Cortex of kidney (tissue), 1 donor: ENCODE data around the gene IGFBP3.

ENCODE experiments used
- DNase-seq: peaks from one replicate; lab custom pipeline; 2025; lab: John Stamatoyannopoulos, UW

The IGFBP3 gene

GRCh38 chr7:45922810-45923209 lies 1.7 kb upstream of the IGFBP3 start:
- DNase-seq = no peak

GRCh38 chr7:45921699-45922519 lies 837 bp upstream of the IGFBP3 start:
- no peak for DNase-seq

DNA sequence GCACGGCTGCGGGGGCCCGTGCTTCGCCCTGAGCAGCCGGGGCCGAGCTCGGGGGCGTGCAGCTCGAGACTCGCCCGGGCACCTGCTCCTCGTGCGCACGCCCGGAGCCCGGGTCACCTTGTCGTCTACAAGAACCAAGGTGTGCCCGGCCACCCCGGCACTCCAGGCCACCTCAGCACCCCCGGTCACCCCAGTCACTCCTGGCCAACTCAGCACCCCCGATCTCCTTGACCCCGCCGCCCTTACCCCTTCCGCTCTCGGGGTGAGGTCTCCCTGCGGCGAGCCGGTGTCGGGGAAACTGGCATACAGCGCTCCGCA lies 268 bp upstream of the IGFBP3 start:
- DNase-seq = no peak

DNA sequence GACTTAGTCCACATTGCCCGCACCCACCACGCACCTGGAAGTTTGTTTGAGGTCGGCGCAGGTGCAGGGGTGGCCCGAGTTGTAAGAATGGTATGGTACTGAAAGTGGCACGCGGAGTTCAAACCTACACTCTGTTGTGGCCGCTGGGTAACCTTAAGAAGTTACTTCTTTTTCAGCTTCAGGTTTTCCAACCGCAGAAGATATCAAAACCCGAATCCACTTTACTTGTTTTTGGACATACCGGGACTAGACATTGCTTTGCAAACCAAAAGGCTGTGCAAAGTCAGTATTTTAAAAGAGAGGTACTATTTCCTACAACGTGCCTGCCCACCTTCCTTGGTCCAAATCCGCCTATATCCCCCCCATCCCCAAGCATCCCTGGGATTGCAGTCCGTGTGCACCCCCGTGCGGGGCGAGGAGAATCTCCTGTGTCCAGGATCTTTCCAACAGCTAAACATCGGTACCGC lies 1.0 kb downstream of the IGFBP3 start:
- DNase-seq = no peak

DNA sequence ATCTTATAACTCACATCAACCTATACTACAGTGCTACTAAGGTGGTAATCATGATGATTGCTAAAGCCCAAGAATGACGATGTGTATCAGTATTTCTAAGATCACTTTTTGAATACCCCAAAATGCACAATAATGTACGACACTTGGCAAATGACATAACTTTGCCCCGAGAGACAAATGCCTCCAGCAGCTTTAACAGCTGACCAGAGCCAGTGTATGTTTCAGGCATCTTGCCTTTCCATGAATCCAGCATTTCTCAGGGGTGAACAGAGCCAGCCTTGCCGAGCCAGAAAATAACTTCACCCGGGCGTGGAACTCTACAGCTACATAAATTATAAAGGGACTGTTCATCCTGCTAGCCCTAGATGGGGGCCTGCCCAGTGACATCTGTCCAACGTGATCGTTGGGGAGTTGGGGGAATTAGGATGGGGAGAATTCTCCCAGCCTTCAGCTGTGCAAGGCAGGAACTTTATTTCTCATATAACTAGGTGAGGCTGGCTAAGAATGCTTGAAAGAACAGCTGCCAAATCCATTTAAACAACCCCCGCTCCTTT lies 1.8 kb downstream of the IGFBP3 start:
- no peak for DNase-seq

DNA sequence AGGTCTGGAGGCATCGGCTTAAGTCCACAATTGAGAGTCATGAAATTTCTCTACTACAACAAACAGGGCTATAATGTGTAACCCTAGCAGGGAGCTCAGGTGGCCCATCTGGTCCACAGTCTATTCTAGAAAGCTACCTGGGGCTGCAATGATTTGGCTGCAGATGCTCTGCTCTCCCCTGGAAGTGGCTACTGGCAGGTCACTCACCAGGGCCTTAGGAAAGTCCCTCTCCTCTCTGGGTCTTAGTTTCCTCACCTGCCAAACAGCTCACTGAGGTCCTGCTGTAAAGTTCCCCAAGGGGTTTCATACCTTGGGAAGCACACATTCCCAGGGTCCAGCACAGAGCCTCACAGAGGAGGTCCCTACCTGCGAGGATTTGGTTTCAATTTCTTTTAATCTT lies 2.5 kb downstream of the IGFBP3 start:
- no peak for DNase-seq

DNA sequence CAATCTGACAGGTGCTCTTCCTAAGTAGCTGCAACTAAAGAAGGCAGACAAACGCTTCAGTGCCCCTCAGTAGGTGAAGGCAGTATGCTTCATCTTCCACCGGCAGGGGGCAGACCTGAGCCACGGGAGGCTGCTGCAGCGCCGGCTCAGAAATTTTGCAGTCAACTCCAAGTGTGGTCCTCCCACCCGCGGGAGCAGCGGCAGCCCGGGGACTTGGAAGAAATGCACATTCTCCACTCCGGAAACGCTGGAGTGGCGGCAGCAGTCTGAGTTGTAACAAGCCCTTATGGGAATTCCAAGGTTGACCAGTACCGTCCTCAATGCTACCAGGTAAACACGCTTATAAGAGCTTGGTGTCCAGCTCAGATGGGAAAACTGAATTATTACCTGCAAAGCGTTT lies 3.4 kb downstream of the IGFBP3 start:
- no peak for DNase-seq

- DNase-seq = no peak
These were observed 4.0 kb downstream of the IGFBP3 start for GRCh38 chr7:45917064-45917463.

GRCh38 chr7:45915606-45916005 lies 5.5 kb downstream of the IGFBP3 start:
- no peak for DNase-seq

GRCh38 chr7:45914911-45915310 lies 6.2 kb downstream of the IGFBP3 start:
- DNase-seq = no peak

DNA sequence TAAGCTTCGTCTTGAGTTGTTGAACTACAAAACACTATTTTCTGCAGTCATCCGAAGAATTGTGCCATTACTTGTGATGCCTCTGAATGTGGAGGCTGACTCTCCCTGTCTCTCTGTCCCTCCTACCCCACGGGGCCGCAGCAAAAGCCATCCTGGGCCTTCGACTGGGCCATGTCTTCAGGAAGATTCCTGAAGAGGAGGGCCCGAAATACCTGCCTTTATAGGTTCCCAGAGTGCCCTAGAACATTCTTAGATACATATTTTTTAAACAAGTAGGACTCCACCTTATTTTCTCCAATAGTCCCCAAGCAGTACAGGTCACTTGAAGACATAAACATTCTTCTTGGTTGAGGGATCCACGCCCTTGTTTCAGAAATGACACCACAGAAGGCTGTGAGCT lies 8.1 kb downstream of the IGFBP3 start:
- DNase-seq = no peak

GRCh38 chr7:45911311-45911710 lies 9.8 kb downstream of the IGFBP3 start:
- DNase-seq = no peak

- DNase-seq = no peak
These were observed 10.2 kb downstream of the IGFBP3 start for GRCh38 chr7:45910855-45911254.

DNA sequence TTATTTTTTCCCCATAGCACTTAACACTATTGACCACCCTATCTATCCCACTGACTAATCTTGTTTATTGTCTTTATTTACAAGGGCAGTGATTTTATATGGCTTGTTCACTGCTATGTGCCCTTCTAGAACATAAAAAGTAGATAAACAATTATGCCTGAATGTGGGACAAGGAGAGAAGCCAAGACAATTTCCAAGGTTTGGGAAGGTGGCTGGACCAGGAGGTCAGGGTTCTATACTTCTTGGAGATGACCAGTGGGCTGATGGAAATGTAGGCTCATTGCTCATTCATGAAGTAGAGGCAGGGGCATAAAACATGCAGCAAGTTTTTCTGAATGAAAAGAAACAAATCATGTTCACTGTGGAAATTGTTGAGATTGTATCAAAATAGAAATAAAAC lies 11.5 kb downstream of the IGFBP3 start:
- DNase-seq = no peak

DNA sequence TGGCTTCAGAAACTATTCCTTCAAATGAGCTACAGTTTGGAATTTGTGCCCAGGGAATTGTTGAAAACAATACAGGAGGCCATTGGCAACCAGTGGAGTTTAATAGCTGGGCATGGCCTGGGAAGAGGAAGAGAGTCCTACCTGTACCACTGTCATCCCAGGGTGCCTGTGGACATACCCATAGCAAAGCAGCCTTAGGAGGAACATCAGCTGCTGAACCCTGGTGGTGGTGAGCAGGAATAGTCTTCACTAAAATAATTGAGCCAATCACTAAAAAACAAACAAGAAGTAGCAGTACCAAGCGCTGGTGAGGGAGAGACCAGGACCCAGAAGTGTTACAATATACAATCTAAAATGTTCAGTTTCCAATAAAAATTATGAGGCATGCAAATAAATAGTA lies 18.3 kb downstream of the IGFBP3 start:
- no peak for DNase-seq

DNA sequence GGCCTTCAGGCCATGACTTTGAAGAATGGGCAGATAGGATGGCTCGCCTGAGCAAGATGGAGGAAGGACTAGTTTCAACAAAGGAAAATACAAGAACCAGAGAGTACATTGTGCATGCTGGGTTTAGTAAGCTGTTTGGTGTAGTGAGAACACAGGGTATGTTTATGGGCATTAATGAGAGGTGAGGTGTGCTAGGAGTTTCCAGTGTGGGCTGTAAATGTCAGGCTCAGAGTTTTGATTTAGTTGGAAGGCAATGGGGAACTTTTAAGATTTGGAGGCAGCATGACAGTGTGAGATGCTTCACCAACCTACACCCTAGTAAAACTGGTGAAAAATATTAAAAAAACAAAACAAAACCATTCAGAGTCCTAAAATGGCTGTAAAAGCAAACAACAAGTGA lies 19.5 kb downstream of the IGFBP3 start:
- no peak for DNase-seq

DNA sequence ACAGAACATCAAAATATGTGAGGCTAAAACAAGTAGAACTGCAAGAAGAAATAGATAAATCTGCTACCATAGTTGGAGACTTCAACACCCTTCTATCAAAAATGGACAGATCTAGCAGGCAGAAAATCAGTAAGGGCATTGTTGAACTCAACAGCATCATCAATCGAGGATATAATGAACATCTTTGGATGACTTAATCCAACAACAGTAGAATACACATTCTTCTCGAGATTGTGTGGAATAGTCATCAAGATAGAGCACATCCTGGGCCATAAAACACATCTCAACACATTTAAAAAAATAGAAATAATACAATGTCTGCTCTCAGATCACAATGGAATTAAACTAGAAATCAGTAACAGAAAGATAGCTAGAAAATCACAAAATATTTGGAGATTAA lies 22.9 kb downstream of the IGFBP3 start:
- no peak for DNase-seq

- DNase-seq = no peak
These were observed 23.9 kb downstream of the IGFBP3 start for GRCh38 chr7:45897042-45897690.

GRCh38 chr7:45894665-45895062 lies 26.4 kb downstream of the IGFBP3 start:
- DNase-seq = no peak

DNA sequence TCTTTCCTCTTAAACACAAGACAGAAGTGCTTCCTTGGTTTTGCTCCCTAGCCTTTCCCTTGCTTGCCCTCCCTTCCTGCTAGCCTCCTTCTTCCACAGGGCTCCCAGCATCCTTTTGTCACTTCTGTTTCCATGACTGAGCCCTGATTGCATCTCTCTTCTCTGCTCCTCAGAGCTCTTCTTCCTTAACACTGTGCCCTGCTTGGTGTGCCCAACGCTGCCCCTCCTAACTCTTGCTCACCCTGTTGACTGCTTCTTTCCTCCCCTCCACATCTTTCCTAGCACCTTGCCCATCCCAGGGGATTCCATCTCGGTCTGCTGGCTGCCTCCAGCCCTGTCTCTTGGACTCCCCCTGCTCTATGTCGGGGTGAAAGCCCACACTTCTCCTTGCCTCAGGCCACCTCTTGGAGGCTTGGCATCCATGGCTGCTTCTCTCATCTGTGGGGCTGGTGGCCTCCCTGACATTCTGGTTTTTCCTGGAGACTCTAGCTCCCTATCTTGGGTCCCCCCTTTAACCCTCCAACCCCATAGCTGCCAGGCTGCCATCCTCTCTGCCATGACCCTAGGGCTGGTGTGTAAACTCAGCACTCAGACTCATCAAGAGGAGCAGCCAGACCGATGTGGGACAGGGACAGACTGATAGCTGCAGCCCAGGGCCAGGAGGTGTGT lies 26.9 kb downstream of the IGFBP3 start:
- DNase-seq = no peak

DNA sequence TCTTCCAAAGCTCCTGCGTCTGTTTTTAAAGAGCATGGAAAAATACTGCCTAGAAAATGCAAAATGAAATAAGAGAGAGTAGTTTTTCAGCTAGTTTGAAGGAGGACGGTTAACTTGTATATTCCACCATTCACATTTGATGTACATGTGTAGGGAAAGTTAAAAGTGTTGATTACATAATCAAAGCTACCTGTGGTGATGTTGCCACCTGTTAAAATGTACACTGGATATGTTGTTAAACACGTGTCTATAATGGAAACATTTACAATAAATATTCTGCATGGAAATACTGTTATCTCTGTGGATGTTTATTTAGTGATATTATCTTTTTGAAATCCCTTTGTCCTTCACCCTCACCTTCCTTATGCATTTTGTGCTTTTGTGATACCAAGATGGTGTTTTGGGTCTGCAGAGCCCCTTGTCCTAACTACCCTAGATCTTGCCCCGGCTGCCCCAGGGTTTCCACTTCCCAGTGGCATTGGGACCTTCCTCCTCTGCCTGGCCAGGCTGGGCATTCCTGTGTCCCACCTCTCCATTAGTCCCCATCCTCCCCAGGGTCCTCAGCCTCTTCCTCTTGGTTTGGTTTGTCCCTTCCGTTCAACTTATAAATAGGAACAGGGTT lies 27.6 kb downstream of the IGFBP3 start:
- DNase-seq = no peak

- no peak for DNase-seq
These were observed 28.6 kb downstream of the IGFBP3 start for GRCh38 chr7:45892407-45893035.
